GM18907 (cell line): ENCODE measurements around the gene CST9L.

Experiments used
- ATAC-seq: cut with Tn5 transposase; IDR thresholded peaks from one replicate; pipeline ENCODE4 v1.9.1; 2021; ENCODE audit warnings: mild to moderate bottlenecking, moderate library complexity; ENCODE audit not compliant: unreplicated experiment

The CST9L gene

GRCh38 chr20:23547613-23548012 is 20.7 kb downstream of the CST9L start:
- ATAC-seq = no peak

GRCh38 chr20:23546435-23547144 is 21.7 kb downstream of the CST9L start:
- ATAC-seq = no peak

- no peak for ATAC-seq
Measured at GRCh38 chr20:23544133-23544532, 24.2 kb downstream of the CST9L start.

GRCh38 chr20:23542801-23543200 is 25.5 kb downstream of the CST9L start:
- ATAC-seq = no peak

GRCh38 chr20:23541776-23542175 is 26.5 kb downstream of the CST9L start:
- no peak for ATAC-seq

GRCh38 chr20:23541330-23541729 is 27.0 kb downstream of the CST9L start:
- ATAC-seq = no peak

- no peak for ATAC-seq
Measured at GRCh38 chr20:23540624-23541023, 27.7 kb downstream of the CST9L start.

- ATAC-seq = no peak
Measured at GRCh38 chr20:23537030-23537429, 31.3 kb downstream of the CST9L start.

- ATAC-seq = no peak
Measured at GRCh38 chr20:23536328-23536974, 31.8 kb downstream of the CST9L start.

- ATAC-seq = no peak
Measured at GRCh38 chr20:23534801-23535593, 33.3 kb downstream of the CST9L start.

- ATAC-seq = no peak
Measured at GRCh38 chr20:23533161-23533560, 35.1 kb downstream of the CST9L start.

GRCh38 chr20:23532533-23532932 is 35.8 kb downstream of the CST9L start:
- ATAC-seq = no peak

GRCh38 chr20:23530937-23531567 is 37.2 kb downstream of the CST9L start:
- no peak for ATAC-seq

GRCh38 chr20:23528867-23529431 is 39.3 kb downstream of the CST9L start:
- ATAC-seq = no peak

GRCh38 chr20:23526850-23527249 is 41.4 kb downstream of the CST9L start:
- no peak for ATAC-seq

- no peak for ATAC-seq
Measured at GRCh38 chr20:23524146-23524545, 44.1 kb downstream of the CST9L start.

- ATAC-seq = peak; percentile 70
Measured at GRCh38 chr20:23520185-23520584, 48.1 kb downstream of the CST9L start.

- ATAC-seq = no peak
Measured at GRCh38 chr20:23519556-23519955, 48.7 kb downstream of the CST9L start.

GRCh38 chr20:23517719-23518118 is 50.6 kb downstream of the CST9L start:
- ATAC-seq = no peak

GRCh38 chr20:23515250-23515939 is 52.9 kb downstream of the CST9L start:
- no peak for ATAC-seq
